CD4-positive, alpha-beta T cell treated with Interleukin-12 subunit alpha and Interleukin-12 subunit beta, for 1 hour (primary cell): Measurements from ENCODE around the gene TOM1.
A peak's percentile ranks its signal among the peaks of the same experiment; 100 is the strongest.

Experiments used
- DNase-seq: peaks from one replicate; pipeline ENCODE4 v3.0.0-alpha.2; 2020

The TOM1 gene

GRCh38 chr22:35307892-35308291 is 8.2 kb downstream of the TOM1 start:
- DNase-seq, result no peak

DNA sequence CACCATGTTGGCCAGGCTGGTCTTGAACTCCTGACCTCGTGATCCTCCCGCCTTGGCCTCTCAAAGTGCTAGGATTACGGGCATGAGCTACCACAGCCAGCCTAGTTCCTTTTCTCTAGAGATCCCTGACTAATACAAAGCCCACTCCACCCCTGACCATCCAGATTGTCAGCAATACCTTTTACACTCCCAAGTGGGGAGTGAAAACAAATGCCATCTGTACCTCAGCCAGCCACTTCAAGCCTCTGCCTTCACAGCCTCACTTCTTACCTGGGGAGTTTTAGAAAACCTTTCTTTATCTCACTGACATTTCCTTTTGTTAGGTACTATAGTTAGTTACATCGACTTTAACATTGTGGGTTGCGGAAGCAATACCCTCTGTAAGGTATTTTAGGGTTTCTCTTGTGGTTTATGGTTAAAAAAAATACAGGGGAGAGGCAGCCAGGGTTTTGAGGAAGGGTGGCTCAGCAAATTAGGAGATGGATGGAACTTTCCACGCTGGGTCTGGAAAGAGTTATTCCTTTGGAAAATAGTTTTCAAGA is 8.9 kb downstream of the TOM1 start:
- DNase-seq, result peak; percentile 23

GRCh38 chr22:35310556-35311550 is 11.2 kb downstream of the TOM1 start:
- no peak for DNase-seq

DNA sequence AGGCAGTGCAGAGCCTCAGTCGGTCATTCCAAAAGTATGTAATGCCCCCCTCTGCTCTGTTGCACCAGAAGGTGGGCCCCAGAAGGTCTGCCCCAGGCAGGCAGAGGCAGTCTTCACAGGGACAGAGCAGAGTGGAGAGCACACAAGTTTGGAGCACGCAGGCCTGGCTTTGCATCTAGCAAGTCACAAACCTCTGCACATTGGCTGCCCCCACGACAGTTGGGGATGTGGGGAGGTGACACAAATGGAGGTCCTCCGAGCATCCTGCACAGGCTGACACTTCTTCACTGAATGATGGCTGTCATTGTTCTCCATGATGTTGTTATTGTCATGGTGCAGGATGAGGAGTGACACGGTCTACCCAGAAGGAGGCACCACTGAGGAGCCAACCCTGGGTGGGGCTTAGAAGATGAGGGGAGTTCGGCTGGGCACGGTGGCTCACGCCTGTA is 11.9 kb downstream of the TOM1 start:
- no peak for DNase-seq

- no peak for DNase-seq
These were observed 12.7 kb downstream of the TOM1 start for GRCh38 chr22:35312198-35313059.

- DNase-seq, result no peak
These were observed 13.8 kb downstream of the TOM1 start for GRCh38 chr22:35313311-35314121.

GRCh38 chr22:35314161-35314942 is 14.7 kb downstream of the TOM1 start:
- no peak for DNase-seq

DNA sequence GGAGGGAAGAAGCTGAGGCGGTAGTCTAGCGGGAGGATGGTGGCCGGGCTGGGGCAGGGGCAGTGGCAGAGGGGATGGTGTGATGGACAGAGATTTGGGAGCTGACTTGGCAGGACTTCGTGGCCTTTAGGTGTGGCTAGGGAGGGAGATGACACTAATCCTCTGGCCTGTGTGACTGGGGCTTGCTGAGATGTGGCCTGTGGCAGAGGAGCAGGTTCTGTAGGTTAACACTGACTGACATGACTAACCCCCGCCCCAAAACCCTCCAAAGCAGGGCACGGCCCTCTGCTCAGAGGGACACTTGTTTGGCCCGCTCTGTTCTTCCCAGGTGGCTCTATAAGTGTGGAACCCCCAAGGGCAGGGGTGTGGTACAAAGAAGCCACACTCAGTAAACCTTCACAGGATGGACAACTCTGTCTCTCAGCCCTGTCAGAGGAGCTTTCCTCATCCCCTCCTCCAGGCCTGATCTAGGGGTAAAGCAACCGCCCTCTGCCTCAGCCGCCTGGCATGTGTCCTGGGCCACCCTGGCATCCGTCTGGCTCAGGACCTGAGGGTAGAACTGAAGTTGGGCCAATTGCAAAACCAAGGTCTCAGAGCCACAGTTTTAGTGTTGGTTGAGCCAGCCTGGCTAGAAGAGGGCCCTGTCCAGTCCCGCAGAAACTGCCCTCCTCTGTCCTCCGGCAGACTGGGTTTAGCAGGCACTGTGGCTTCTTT is 15.6 kb downstream of the TOM1 start:
- DNase-seq, result no peak

DNA sequence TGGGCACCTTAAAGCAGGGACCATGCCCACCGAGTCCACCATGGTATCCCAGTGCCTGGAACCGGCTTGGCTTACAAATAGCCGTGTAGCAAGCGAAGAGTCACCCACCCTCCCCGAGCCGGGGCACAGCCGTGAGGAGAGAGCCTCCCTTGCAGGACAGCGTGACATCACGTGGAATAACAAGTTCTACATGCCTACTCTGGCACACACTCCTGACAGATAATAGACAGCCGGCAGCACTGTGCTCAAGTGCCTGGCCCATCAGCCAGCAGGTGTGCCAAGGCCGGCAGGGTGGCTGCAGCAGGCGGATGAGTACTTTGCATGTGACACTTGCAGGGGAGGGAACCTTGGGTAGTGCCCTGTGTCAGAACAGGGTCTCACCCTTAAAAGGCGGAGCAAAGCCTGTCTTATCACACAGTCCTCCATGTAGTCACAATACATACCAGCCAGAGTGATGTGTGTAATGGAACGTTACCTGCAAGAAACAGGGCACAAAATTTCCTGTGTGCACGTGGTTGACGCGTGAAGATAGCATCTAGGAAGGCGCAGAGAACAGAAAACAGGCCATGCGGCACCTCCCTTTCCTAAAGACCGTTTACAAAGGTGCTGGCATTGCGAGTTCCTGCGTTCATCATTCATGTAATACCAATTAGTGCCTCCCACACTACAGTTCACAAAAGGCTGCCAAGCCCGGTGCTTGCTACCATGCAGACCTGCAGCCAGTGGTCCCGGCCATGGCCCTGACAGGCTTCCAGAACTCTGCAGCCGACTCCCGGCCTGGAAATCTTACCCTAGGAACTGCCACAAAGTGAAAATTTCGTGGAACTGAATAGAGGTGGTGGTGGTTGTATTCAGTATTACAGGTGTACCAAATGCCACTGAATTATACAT is 16.4 kb downstream of the TOM1 start:
- no peak for DNase-seq

- DNase-seq, result no peak
These were observed 17.1 kb downstream of the TOM1 start for GRCh38 chr22:35316751-35317150.

GRCh38 chr22:35317680-35318290 is 18.1 kb downstream of the TOM1 start:
- no peak for DNase-seq

- DNase-seq, result no peak
These were observed 18.9 kb downstream of the TOM1 start for GRCh38 chr22:35318346-35319215.

- DNase-seq, result no peak
These were observed 19.7 kb downstream of the TOM1 start for GRCh38 chr22:35319244-35319985.

DNA sequence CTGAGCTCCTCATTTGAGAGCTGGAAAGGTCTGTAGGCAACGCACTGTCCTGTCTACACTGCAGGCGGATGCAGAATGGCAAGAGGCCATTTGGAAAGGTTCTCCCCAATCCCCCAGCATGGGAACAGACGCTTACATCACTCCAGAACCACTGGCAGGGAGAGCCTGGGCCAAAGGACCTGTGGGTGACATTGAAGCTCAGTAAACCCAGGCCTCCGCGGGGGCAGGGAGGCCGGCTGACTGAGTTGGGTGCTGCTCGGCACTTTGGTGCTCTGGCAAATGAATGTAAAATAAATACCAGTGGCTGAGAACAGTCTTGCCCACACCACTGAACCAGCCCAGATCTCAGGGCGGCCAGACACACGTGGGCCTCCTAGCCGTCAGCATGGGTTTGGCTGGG is 22.4 kb downstream of the TOM1 start:
- no peak for DNase-seq

DNA sequence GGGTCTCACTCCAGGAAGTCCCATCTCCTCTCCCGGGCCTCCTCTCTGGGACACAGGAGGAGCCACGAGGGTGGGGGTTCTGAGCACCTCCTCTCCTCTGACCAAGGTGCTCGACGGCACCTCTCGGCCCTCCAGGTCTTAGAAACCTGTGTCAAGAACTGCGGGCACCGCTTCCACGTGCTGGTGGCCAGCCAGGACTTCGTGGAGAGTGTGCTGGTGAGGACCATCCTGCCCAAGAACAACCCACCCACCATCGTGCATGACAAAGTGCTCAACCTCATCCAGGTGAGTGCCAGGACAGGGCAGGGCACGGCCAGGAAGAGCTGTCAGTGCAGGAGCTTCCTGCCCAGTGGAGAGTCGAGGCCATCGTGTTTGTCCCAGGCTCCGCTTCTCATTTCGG is 23.2 kb downstream of the TOM1 start:
- DNase-seq, result no peak

- DNase-seq, result no peak
These were observed 23.6 kb downstream of the TOM1 start for GRCh38 chr22:35323305-35323704.

- DNase-seq, result no peak
These were observed 24.4 kb downstream of the TOM1 start for GRCh38 chr22:35324067-35324466.

- DNase-seq, result no peak
These were observed 25.1 kb downstream of the TOM1 start for GRCh38 chr22:35324762-35325161.
